Keratinocyte (primary cell): ENCODE data around the gene PRR13. TPM values are rescaled to one million over a fixed set of nuclear protein-coding genes. Genes with fewer than 3 reads are reported as not detected.

Experiments
- DNase-seq: peaks from one replicate; pipeline ENCODE4 v3.0.0-alpha.2; 2011; ENCODE audit warnings: low read depth, missing footprints, low spot score
- FAIRE-seq: peaks from 2 replicates; lab custom pipeline; 2011; peaks lifted over from hg19 to GRCh38; lab: Jason Lieb, UNC
- H2AFZ ChIP-seq: 2 replicates; pipeline ENCODE4 v1.6.0; 2012; ENCODE audit warnings: low read length, control low read depth, inconsistent platforms; ENCODE audit not compliant: control insufficient read depth
- H3K27ac ChIP-seq: 2 replicates; pipeline ENCODE4 v1.5.1; 2011; ENCODE audit warnings: low read length; ENCODE audit not compliant: control insufficient read depth, insufficient read depth
- H3K27me3 ChIP-seq: 3 replicates; pipeline ENCODE4 v1.6.0; 2011; ENCODE audit warnings: low read length; ENCODE audit not compliant: control insufficient read depth, insufficient read depth; ENCODE audit errors: extremely low read depth
- H3K36me3 ChIP-seq, 2 experiments: 2 replicates in 1 of 2; 3 replicates in 1 of 2; pipeline ENCODE4 v1.5.1; 2011; ENCODE audit warnings: low read length in 2 of 2, mild to moderate bottlenecking in 1 of 2; ENCODE audit not compliant: control insufficient read depth in 2 of 2, insufficient read depth in 2 of 2; ENCODE audit errors: extremely low read depth in 1 of 2
- H3K4me1 ChIP-seq: 3 replicates; pipeline ENCODE4 v1.5.1; 2011; ENCODE audit warnings: low read length; ENCODE audit not compliant: control insufficient read depth, insufficient read depth; ENCODE audit errors: extremely low read depth
- H3K4me2 ChIP-seq: 3 replicates; pipeline ENCODE4 v1.6.0; 2011; ENCODE audit warnings: low read depth, low read length; ENCODE audit not compliant: control insufficient read depth, insufficient read depth; ENCODE audit errors: extremely low read depth
- H3K4me3 ChIP-seq, 3 experiments: fragments of 200-600 bp in 1 of 3; sonication (generic) in 1 of 3; 2 replicates in 2 of 3; 3 replicates in 1 of 3; pipeline ENCODE4 v1.5.1; 2011 to 2016; ENCODE audit warnings: low read length in 3 of 3, mild to moderate bottlenecking in 3 of 3, control low read depth in 2 of 3, inconsistent platforms in 1 of 3, low read depth in 1 of 3, mixed read lengths in 1 of 3, mixed run types in 1 of 3, moderate library complexity in 1 of 3; ENCODE audit not compliant: control insufficient read depth in 2 of 3, insufficient read depth in 2 of 3; ENCODE audit errors: extremely low read depth in 1 of 3
- H3K79me2 ChIP-seq: 2 replicates; pipeline ENCODE4 v1.6.0; 2012; ENCODE audit warnings: low read length; ENCODE audit not compliant: control insufficient read depth, insufficient read depth
- H3K9ac ChIP-seq: 3 replicates; pipeline ENCODE4 v1.6.0; 2011; ENCODE audit warnings: low read length; ENCODE audit not compliant: control insufficient read depth, insufficient read depth; ENCODE audit errors: extremely low read depth
- H3K9me1 ChIP-seq: 3 replicates; pipeline ENCODE4 v1.6.0; 2011; ENCODE audit warnings: low read length; ENCODE audit not compliant: control insufficient read depth, insufficient read depth; ENCODE audit errors: extremely low read depth
- H3K9me3 ChIP-seq: 2 replicates; pipeline ENCODE4 v1.5.1; 2012; ENCODE audit warnings: low read depth, low read length; ENCODE audit not compliant: control insufficient read depth
- H4K20me1 ChIP-seq: 3 replicates; pipeline ENCODE4 v1.6.0; 2011; ENCODE audit warnings: low read length; ENCODE audit not compliant: control insufficient read depth, insufficient read depth; ENCODE audit errors: extremely low read depth
- CTCF ChIP-seq, 3 experiments: IDR thresholded peaks in 1 of 3; conservative IDR thresholded peaks in 1 of 3; optimal IDR thresholded peaks in 1 of 3; 2 replicates in 2 of 3; 3 replicates in 1 of 3; pipeline versions ENCODE3 to v1.5.1; 2011; ENCODE audit warnings: low read length in 3 of 3, mild to moderate bottlenecking in 3 of 3, moderate library complexity in 2 of 3, control low read depth in 1 of 3, inconsistent platforms in 1 of 3; ENCODE audit not compliant: insufficient read depth in 2 of 3; ENCODE audit errors: extremely low read depth in 1 of 3
- EZH2 ChIP-seq: IDR thresholded peaks from one replicate; pipeline ENCODE4 v1.6.1; 2012; ENCODE audit warnings: inconsistent platforms, mild to moderate bottlenecking, low read length, moderate library complexity
- dilution Hi-C: fragments of 300-500 bp; cut with MboI; formaldehyde crosslinking; loops from one replicate; pipeline ENCODE4 v1.7.0; 2020; ENCODE audit warnings: low sequenced_read_pairs; ENCODE audit not compliant: extremely low pct_ligation_motif_present
- polyA plus RNA-seq, 5 experiments: library from polyadenylated mRNA; depleted of rRNA in 3 of 5; stranded (reverse) in 3 of 5; stranded (forward) in 1 of 5; unstranded in 1 of 5; fragments of >200 nt; gene quantifications; 1 replicate in 1 of 5; 2 replicates in 3 of 5; 3 replicates in 1 of 5; pipeline versions ENCODE4 v1.2.1 to v1.2.3, GENCODE V29; 2011 to 2012; ENCODE audit warnings: missing spikeins in 2 of 5, low read depth in 1 of 5, low replicate concordance in 1 of 5

PRR13 gene
- polyA plus RNA-seq, 1 donor (not counting 4 experiments of a cell fraction or from before 2014, with no cell fraction given): 104 TPM

GRCh38 chr12:53463802-53464560 lies 22.4 kb downstream of the PRR13 start:
- Histone ChIP-seq H4K20me1 (peaks cover 32% of the 10 kb centered on the region), H3K9me1 (no peaks in the 10 kb centered on the region), H3K4me3 (no peak overlapping the region), H3K79me2 (peaks cover 86% of the 10 kb centered on the region), H3K27ac (no peak overlapping the region), H3K36me3 (peaks cover 68 to 88% of the 10 kb centered on the region in 2 experiments), H3K9ac (no peak overlapping the region), H3K27me3 (no peaks in the 10 kb centered on the region), H2AFZ (no peak overlapping the region), H3K9me3 (no peaks in the 10 kb centered on the region), H3K4me1 (no peaks in the 10 kb centered on the region), H3K4me2 (no peak overlapping the region)
- FAIRE-seq (no peak), DNase-seq (no peak)
- dilution Hi-C loops: no loop called here
- TF ChIP-seq EZH2 (no peak), CTCF (optimal IDR thresholded peaks at IDR 0.05 in 1 of 3, IDR thresholded peaks at IDR 0.05 in 1 of 3, conservative IDR thresholded peaks at IDR 0.05 in 1 of 3; ENCODE audit: extremely low read depth in 1 of 3, insufficient read depth in 2 of 3, low read length in 3 of 3) (no peak)

DNA sequence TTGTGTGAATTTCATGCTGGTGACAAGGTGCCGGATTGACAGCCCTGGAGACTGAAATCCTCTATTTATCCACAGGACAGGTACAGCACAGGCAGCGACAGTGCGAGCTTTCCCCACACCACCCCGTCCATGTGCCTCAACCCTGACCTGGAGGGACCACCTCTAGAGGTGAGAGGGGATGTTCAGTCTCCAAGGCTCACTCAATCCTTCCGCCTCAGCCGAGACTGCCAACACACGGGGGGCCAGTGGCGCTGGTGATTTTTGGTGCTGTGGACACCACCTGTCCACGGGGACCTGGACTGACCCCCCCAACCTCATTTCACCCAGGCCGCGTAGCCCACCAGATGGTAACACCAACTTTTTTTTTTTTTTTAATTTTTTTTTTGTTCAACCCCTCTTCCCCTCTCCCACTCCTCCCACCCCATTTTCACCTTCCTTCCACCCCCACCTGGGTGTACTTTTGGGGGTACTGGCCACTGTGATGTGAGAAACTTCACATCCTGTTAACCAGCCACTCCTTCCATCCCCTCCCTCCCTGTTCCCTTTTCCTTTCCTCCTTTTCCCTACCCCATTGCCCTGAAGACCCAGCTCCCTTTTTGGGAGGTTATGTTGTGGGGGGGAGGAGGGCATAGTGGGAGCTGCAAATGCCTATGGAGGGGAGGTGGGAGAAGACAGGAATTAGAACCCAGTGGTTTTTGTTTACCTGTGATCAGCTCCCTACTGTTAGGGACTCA lies 23.3 kb downstream of the PRR13 start:
- no peaks in the 10 kb centered on the region for H3K27me3 ChIP-seq
- no peak overlapping the region for H3K4me2 ChIP-seq
- H3K79me2 ChIP-seq: peaks cover 80% of the 10 kb centered on the region
- no peaks in the 10 kb centered on the region for H3K4me1 ChIP-seq
- H2AFZ ChIP-seq: no peak overlapping the region
- no peak overlapping the region for H3K9ac ChIP-seq
- H3K9me3 ChIP-seq: no peaks in the 10 kb centered on the region
- H3K36me3 ChIP-seq: peaks cover 70 to 86% of the 10 kb centered on the region in 2 experiments
- H3K9me1 ChIP-seq: no peaks in the 10 kb centered on the region
- DNase-seq (no peak), FAIRE-seq (no peak)
- H4K20me1 ChIP-seq: peaks cover 27% of the 10 kb centered on the region
- no peak overlapping the region for H3K27ac ChIP-seq
- no peak overlapping the region for H3K4me3 ChIP-seq
- dilution Hi-C loops: no loop called here
- TF ChIP-seq CTCF (optimal IDR thresholded peaks at IDR 0.05 in 1 of 3, IDR thresholded peaks at IDR 0.05 in 1 of 3, conservative IDR thresholded peaks at IDR 0.05 in 1 of 3; ENCODE audit: extremely low read depth in 1 of 3, insufficient read depth in 2 of 3, low read length in 3 of 3): no peak
- no peak for TF ChIP-seq EZH2
